H1 (cell line): ENCODE measurements around the gene RPN2. TPM values are rescaled to one million over a fixed set of nuclear protein-coding genes. Genes with fewer than 3 reads are reported as not detected.

ENCODE experiments used
- CTCF ChIA-PET: fragments of 300-600 bp; sonication (Branson Sonifier 250); formaldehyde crosslinking; loops from one replicate; lab custom pipeline; 2021; ENCODE audit not compliant: partially characterized antibody; lab: Charles Lee
- POLR2A ChIA-PET: fragments of 300-600 bp; sonication (Branson Sonifier 250); formaldehyde crosslinking; loops from one replicate; lab custom pipeline; 2021; ENCODE audit warnings: inconsistent platforms; ENCODE audit not compliant: partially characterized antibody; lab: Charles Lee
- DNase-seq, 2 experiments: peaks; one replicate each; pipeline versions ENCODE4 v3.0.0 to v3.0.0-alpha.2; 2010 to 2022; ENCODE audit warnings: low spot score in 2 of 2, low read depth in 1 of 2, mixed read lengths in 1 of 2
- FAIRE-seq: peaks from 2 replicates; lab custom pipeline; 2011; peaks lifted over from hg19 to GRCh38; lab: Jason Lieb, UNC
- H2AFZ ChIP-seq: 2 replicates; pipeline ENCODE4 v1.8.1; 2012; ENCODE audit warnings: low read length, inconsistent platforms
- H2AK5ac ChIP-seq: 2 replicates; pipeline ENCODE4 v1.6.1; 2013; ENCODE audit warnings: low read depth, low read length
- H2BK120ac ChIP-seq: replicated peaks from 2 replicates; pipeline ENCODE3; 2013; ENCODE audit warnings: low read depth, low read length, inconsistent platforms
- H2BK12ac ChIP-seq: 2 replicates; pipeline ENCODE4 v1.6.1; 2013; ENCODE audit warnings: low read depth, low read length
- H2BK15ac ChIP-seq: 2 replicates; pipeline ENCODE4 v1.6.1; 2013; ENCODE audit warnings: low read length
- H2BK20ac ChIP-seq: 2 replicates; pipeline ENCODE4 v1.6.1; 2013; ENCODE audit warnings: low read length
- H2BK5ac ChIP-seq: 2 replicates; pipeline ENCODE4 v1.6.1; 2013; ENCODE audit warnings: low read depth, low read length
- H3K14ac ChIP-seq: 2 replicates; pipeline ENCODE4 v1.6.1; 2013; ENCODE audit warnings: inconsistent platforms; ENCODE audit not compliant: insufficient read length
- H3K18ac ChIP-seq: 2 replicates; pipeline ENCODE4 v1.6.1; 2013; ENCODE audit warnings: low read length; ENCODE audit errors: extremely low read depth
- H3K23ac ChIP-seq: 2 replicates; pipeline ENCODE4 v1.6.1; 2013; ENCODE audit warnings: inconsistent platforms; ENCODE audit not compliant: insufficient read length
- H3K23me2 ChIP-seq: 2 replicates; pipeline ENCODE4 v1.6.1; 2013; ENCODE audit warnings: low read depth, low read length
- H3K27ac ChIP-seq: 2 replicates; pipeline ENCODE4 v1.6.1; 2011; ENCODE audit warnings: low read depth, low read length, inconsistent platforms
- H3K27me3 ChIP-seq, 4 experiments: replicated peaks in 1 of 4; 1 replicate in 1 of 4; 2 replicates in 3 of 4; pipeline versions ENCODE4 v1.6.1 to v1.8.1; 2011 to 2013; ENCODE audit warnings: low read length in 3 of 4, mild to moderate bottlenecking in 3 of 4, inconsistent platforms in 2 of 4, mixed read lengths in 2 of 4, moderate library complexity in 1 of 4; ENCODE audit not compliant: control insufficient read depth in 3 of 4, insufficient read depth in 3 of 4; ENCODE audit errors: extremely low read depth in 1 of 4
- H3K36me3 ChIP-seq, 4 experiments: 2 replicates each; pipeline versions ENCODE4 v1.6.1 to v1.8.1; 2011 to 2013; ENCODE audit warnings: mild to moderate bottlenecking in 4 of 4, low read length in 3 of 4, moderate library complexity in 2 of 4, control low read depth in 1 of 4, inconsistent platforms in 1 of 4; ENCODE audit not compliant: insufficient read depth in 4 of 4, control insufficient read depth in 2 of 4
- H3K4ac ChIP-seq: replicated peaks from 2 replicates; pipeline ENCODE3; 2013; ENCODE audit warnings: low read length, low read depth, mixed read lengths, inconsistent platforms; ENCODE audit not compliant: insufficient read length
- H3K4me1 ChIP-seq, 4 experiments: replicated peaks in 1 of 4; 1 replicate in 1 of 4; 2 replicates in 3 of 4; pipeline versions ENCODE4 v1.6.1 to v1.8.1; 2011 to 2013; ENCODE audit warnings: low read length in 3 of 4, inconsistent platforms in 2 of 4, mixed read lengths in 1 of 4; ENCODE audit not compliant: insufficient read depth in 4 of 4, control insufficient read depth in 3 of 4
- H3K4me2 ChIP-seq, 2 experiments: 2 replicates each; pipeline versions ENCODE4 v1.6.1 to v1.8.1; 2011 to 2013; ENCODE audit warnings: low read depth in 2 of 2, low read length in 2 of 2, control low read depth in 1 of 2, inconsistent platforms in 1 of 2, mild to moderate bottlenecking in 1 of 2; ENCODE audit not compliant: insufficient read depth in 1 of 2
- H3K4me3 ChIP-seq, 4 experiments: fragments of 200-600, 300-600 bp in 1 of 4; sonication (generic), shearing (Covaris generic), sonication (Bioruptor Twin) in 1 of 4; 2 replicates each; pipeline versions ENCODE4 v1.5.1 to v1.8.1; 2011 to 2016; ENCODE audit warnings: low read length in 4 of 4, low read depth in 3 of 4, control low read depth in 2 of 4, inconsistent platforms in 2 of 4, mild to moderate bottlenecking in 2 of 4, mixed read lengths in 1 of 4, moderate library complexity in 1 of 4; ENCODE audit not compliant: insufficient read depth in 2 of 4; ENCODE audit errors: extremely low read depth in 1 of 4
- H3K56ac ChIP-seq: replicated peaks from 2 replicates; pipeline ENCODE3; 2013; ENCODE audit warnings: low read depth, mild to moderate bottlenecking, mixed read lengths, low read length, inconsistent platforms; ENCODE audit not compliant: insufficient read length
- H3K79me1 ChIP-seq: 2 replicates; pipeline ENCODE4 v1.6.1; 2013; ENCODE audit warnings: low read depth, low read length, control low read depth
- H3K79me2 ChIP-seq, 2 experiments: 2 replicates each; pipeline versions ENCODE4 v1.6.1 to v1.8.1; 2012 to 2013; ENCODE audit warnings: low read length in 2 of 2, mild to moderate bottlenecking in 2 of 2, inconsistent platforms in 1 of 2; ENCODE audit not compliant: insufficient read depth in 2 of 2, control insufficient read depth in 1 of 2
- H3K9ac ChIP-seq, 4 experiments: replicated peaks in 1 of 4; 1 replicate in 1 of 4; 2 replicates in 3 of 4; pipeline versions ENCODE4 v1.6.1 to v1.8.1; 2011 to 2013; ENCODE audit warnings: low read depth in 3 of 4, low read length in 3 of 4, control low read depth in 2 of 4, mild to moderate bottlenecking in 2 of 4, moderate library complexity in 2 of 4, inconsistent platforms in 1 of 4; ENCODE audit errors: extremely low read depth in 1 of 4
- H3K9me3 ChIP-seq, 2 experiments: 2 replicates each; pipeline versions ENCODE4 v1.6.1 to v1.8.1; 2012 to 2013; ENCODE audit warnings: mild to moderate bottlenecking in 2 of 2, moderate library complexity in 2 of 2, control low read depth in 1 of 2, inconsistent platforms in 1 of 2, low read depth in 1 of 2, low read length in 1 of 2, mixed read lengths in 1 of 2; ENCODE audit not compliant: insufficient read depth in 2 of 2
- H4K20me1 ChIP-seq, 2 experiments: replicated peaks in 1 of 2; 2 replicates each; pipeline versions ENCODE3 to v1.8.1; 2011 to 2013; ENCODE audit warnings: inconsistent platforms in 2 of 2, low read length in 2 of 2, mild to moderate bottlenecking in 1 of 2; ENCODE audit not compliant: insufficient read depth in 2 of 2, control insufficient read depth in 1 of 2
- H4K5ac ChIP-seq: 2 replicates; pipeline ENCODE4 v1.6.1; 2013; ENCODE audit warnings: low read length, low read depth, mixed read lengths, inconsistent platforms; ENCODE audit not compliant: insufficient read length
- H4K8ac ChIP-seq: 2 replicates; pipeline ENCODE4 v1.8.0; 2013; ENCODE audit warnings: mild to moderate bottlenecking, moderate library complexity, low read length, inconsistent platforms; ENCODE audit not compliant: insufficient read depth; ENCODE audit errors: extremely low read depth
- H4K91ac ChIP-seq: replicated peaks from 2 replicates; pipeline ENCODE3; 2013; ENCODE audit warnings: low read length, mixed read lengths, inconsistent platforms; ENCODE audit not compliant: insufficient read length
- BCL11A ChIP-seq, 2 experiments: IDR thresholded peaks; one replicate each; pipeline ENCODE4 v1.6.1; 2011; ENCODE audit warnings: low read depth in 2 of 2, low read length in 2 of 2, mild to moderate bottlenecking in 2 of 2
- POLR2A ChIP-seq, 2 experiments: IDR thresholded peaks; 1 replicate in 1 of 2; 2 replicates in 1 of 2; pipeline ENCODE4 v1.6.1; 2011; ENCODE audit warnings: low read depth in 2 of 2, low read length in 2 of 2, mild to moderate bottlenecking in 2 of 2; ENCODE audit errors: control extremely low read depth in 1 of 2
- WGBS, 2 experiments: shearing (Covaris generic) in 1 of 2; methylation state at CpG; one replicate each; pipeline versions ENCODE4 v1.1.6 to v1.1.7; 2013 to 2015; ENCODE audit warnings: low lambda C conversion rate in 2 of 2, mixed read lengths in 2 of 2, inconsistent platforms in 1 of 2, low coverage in 1 of 2, missing lambda C conversion rate in 1 of 2; ENCODE audit not compliant: insufficient replicate concordance in 2 of 2, insufficient coverage in 1 of 2, insufficient read length in 1 of 2; ENCODE audit errors: extremely low coverage in 1 of 2, missing lambda C conversion rate in 1 of 2; 5-methylcytosine and 5-hydroxymethylcytosine counted together
- polyA plus RNA-seq, 7 experiments: library from polyadenylated mRNA; depleted of rRNA in 3 of 7; stranded (reverse) in 5 of 7; unstranded in 2 of 7; fragments of >200 nt in 5 of 7; fragments of 200-250 nt in 2 of 7; gene quantifications; 1 replicate in 5 of 7; 2 replicates in 1 of 7; 4 replicates in 1 of 7; pipeline versions ENCODE4 v1.2.1 to v1.2.3, GENCODE V29; 2011 to 2013; ENCODE audit warnings: missing spikeins in 2 of 7, mixed read lengths in 2 of 7
- total RNA-seq: library from RNA; stranded (reverse); fragmentation: NEBNext Ultra II Directional; extraction: Animal tissue kit (Norgen Biotek cat#: 25700); gene quantifications from 2 replicates; pipeline ENCODE4 v1.2.1, GENCODE V29; 2021

RPN2 gene
- total and polyA plus RNA-seq, 2 of the 8 experiments (the other 6 are each of a cell fraction or from before 2014, with no cell fraction given): 236 to 379 TPM

GRCh38 chr20:37133952-37134351 is 45.2 kb upstream of the RPN2 start:
- CTCF ChIA-PET: interaction anchor here (1.0 kb wide), 1 partner anchor 58 kb away, joined by 3 read pairs; no protein-coding TSS in a partner anchor
- Histone ChIP-seq H4K20me1 (no peaks in the 10 kb centered on the region), H3K27ac (no peak overlapping the region), H3K18ac (no peak overlapping the region), H3K4me2 (no peak overlapping the region), H4K91ac (no peak overlapping the region), H3K4me1 (no peaks in the 10 kb centered on the region), H3K4me3 (no peak overlapping the region), H3K14ac (no peak overlapping the region), H3K4ac (no peak overlapping the region), H3K9ac (no peak overlapping the region), H4K8ac (no peak overlapping the region), H2BK12ac (no peak overlapping the region), H3K27me3 (no peaks in the 10 kb centered on the region), H2BK120ac (no peak overlapping the region), H3K79me2 (no peaks in the 10 kb centered on the region), H2AFZ (no peak overlapping the region), H3K23me2 (no peaks in the 10 kb centered on the region), H4K5ac (no peak overlapping the region), H2BK20ac (no peak overlapping the region), H2AK5ac (no peak overlapping the region), H3K56ac (no peak overlapping the region), H3K79me1 (no peaks in the 10 kb centered on the region), H3K9me3 (no peaks in the 10 kb centered on the region), H2BK5ac (no peak overlapping the region), H2BK15ac (no peak overlapping the region), H3K36me3 (no peaks in the 10 kb centered on the region), H3K23ac (no peak overlapping the region)
- DNase-seq (no peak), FAIRE-seq (no peak)
- 91% methylated on average over 2 of the region's 2 CpGs; no CpG with 5 or more reads in 1 of the 2 experiments for WGBS, 2 experiments
- POLR2A ChIA-PET: no interaction called here
- TF ChIP-seq POLR2A (IDR thresholded peaks at IDR 0.05; ENCODE audit: control extremely low read depth in 1 of 2, low read depth in 2 of 2, low read length in 2 of 2) (no peak), BCL11A (IDR thresholded peaks at IDR 0.05; ENCODE audit: low read depth in 2 of 2, low read length in 2 of 2) (no peak)
